ENCODE data around the gene TUBGCP2. TPM values are rescaled to one million over a fixed set of nuclear protein-coding genes. Genes with fewer than 3 reads are reported as not detected.

Gene TUBGCP2
- total RNA-seq, 1 donor from 2014 or later = 53.2 TPM

GRCh38 chr10:133339708-133340380 lies 31.2 kb upstream of the TUBGCP2 start:
- Mint-ChIP-seq H3K9me3 (ENCODE audit: low read depth) (peaks cover 5% of the 10 kb centered on the region), H3K36me3 (ENCODE audit: low read depth) (no peaks in the 10 kb centered on the region), H3K27me3 (ENCODE audit: low read depth) (peaks cover 8% of the 10 kb centered on the region), H3K4me3 (ENCODE audit: unreplicated experiment) (no peak overlapping the region), H3K27ac (ENCODE audit: unreplicated experiment) (no peak overlapping the region), H3K4me1 (ENCODE audit: low read depth) (peaks cover under 1% of the 10 kb centered on the region)
- TF ChIP-seq, protein P1, sequence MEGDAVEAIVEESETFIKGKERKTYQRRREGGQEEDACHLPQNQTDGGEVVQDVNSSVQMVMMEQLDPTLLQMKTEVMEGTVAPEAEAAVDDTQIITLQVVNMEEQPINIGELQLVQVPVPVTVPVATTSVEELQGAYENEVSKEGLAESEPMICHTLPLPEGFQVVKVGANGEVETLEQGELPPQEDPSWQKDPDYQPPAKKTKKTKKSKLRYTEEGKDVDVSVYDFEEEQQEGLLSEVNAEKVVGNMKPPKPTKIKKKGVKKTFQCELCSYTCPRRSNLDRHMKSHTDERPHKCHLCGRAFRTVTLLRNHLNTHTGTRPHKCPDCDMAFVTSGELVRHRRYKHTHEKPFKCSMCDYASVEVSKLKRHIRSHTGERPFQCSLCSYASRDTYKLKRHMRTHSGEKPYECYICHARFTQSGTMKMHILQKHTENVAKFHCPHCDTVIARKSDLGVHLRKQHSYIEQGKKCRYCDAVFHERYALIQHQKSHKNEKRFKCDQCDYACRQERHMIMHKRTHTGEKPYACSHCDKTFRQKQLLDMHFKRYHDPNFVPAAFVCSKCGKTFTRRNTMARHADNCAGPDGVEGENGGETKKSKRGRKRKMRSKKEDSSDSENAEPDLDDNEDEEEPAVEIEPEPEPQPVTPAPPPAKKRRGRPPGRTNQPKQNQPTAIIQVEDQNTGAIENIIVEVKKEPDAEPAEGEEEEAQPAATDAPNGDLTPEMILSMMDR (IDR thresholded peaks at IDR 0.05) = no peak
- DNase-seq (ENCODE audit: low spot score) = peak; percentile 77

DNA sequence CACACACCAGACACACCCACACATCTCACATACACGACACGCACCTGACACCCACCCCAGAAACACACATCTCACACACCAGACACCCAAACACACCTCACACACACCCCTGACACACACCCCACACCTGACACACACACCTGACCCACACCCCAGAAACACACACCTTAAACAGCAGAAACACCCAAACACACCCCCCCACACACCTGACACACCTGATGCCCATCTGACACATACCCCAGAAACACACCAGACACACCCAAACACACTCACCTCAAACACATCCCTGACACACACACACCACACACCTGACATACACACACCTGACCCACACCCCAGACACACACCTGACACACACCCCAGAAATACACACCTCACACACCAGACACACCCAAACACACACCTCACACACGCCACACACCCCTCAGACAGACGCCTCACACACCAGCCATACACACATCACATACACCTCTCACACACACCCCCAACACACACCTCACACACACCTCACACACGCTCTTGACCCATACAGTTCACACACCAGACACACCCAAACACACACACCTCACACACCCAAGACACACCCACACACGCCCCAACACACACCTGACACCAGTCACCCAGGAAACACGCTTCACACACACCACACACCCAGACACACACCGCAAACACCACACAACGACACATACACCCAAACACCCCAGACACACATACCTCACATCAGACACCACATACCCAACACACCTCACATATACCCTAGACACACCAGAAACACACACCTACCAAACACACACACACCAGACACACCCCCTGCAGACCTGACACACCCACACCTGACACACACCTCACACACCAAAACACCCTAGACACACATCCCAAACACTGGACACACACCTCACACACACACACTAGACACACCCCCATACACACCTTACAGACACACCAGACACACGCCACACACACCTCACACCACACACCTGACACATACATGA lies 29.7 kb upstream of the TUBGCP2 start:
- Mint-ChIP-seq H3K9me3 (ENCODE audit: low read depth) (peaks cover 5% of the 10 kb centered on the region), H3K27me3 (ENCODE audit: low read depth) (peaks cover 15% of the 10 kb centered on the region), H3K4me1 (ENCODE audit: low read depth) (peaks cover 3% of the 10 kb centered on the region), H3K36me3 (ENCODE audit: low read depth) (no peaks in the 10 kb centered on the region), H3K4me3 (ENCODE audit: unreplicated experiment) (no peak overlapping the region), H3K27ac (ENCODE audit: unreplicated experiment) (no peak overlapping the region)
- TF ChIP-seq, protein P1 (IDR thresholded peaks at IDR 0.05) = no peak
- DNase-seq (ENCODE audit: low spot score) = no peak

- TF ChIP-seq, protein P1 (IDR thresholded peaks at IDR 0.05) = no peak
- Mint-ChIP-seq H3K27me3 (ENCODE audit: low read depth) (peaks cover 23% of the 10 kb centered on the region), H3K4me1 (ENCODE audit: low read depth) (peaks cover 3% of the 10 kb centered on the region), H3K27ac (ENCODE audit: unreplicated experiment) (no peak overlapping the region), H3K9me3 (ENCODE audit: low read depth) (peaks cover 5% of the 10 kb centered on the region), H3K4me3 (ENCODE audit: unreplicated experiment) (no peak overlapping the region), H3K36me3 (ENCODE audit: low read depth) (no peaks in the 10 kb centered on the region)
- DNase-seq (ENCODE audit: low spot score) = no peak
Observed at GRCh38 chr10:133337370-133337725, 28.7 kb upstream of the TUBGCP2 start.

DNA sequence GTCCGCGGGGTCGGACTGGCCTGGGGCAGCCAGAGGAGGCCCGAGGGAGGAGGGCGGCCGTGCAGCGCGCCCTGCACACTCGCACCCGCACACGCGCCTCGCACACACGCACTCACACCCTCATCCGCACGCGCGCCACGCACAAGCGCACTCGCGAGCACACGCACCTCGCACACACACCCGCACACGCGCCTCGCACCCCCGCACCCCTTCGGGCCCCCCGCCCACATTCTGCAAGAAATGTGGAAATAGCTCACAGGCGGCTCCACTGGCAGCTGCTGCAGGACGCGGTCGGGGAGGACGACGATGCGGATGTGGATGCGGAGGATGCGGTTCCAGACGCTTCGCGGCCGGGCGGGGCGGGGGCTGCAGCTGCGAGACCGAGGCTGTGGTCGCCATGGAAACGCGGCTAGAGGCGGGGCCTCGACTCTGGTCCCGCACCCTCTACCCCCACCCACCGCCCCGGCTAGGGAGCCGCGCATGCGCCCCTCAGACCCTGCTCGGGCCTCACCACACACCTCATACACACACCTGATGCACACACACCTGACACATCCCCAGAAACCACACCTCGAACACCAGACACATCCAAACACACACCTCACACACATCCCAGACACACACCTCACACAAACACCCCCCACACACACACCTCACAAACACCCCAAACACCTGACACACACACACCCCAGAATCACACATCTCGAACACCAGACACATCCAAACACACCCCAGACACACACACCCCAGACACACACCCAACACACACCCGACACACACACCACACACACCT lies 28.1 kb upstream of the TUBGCP2 start, which contains the start of gene CALY:
Gene CALY, minus strand, starts transcription at position 320 of the 793 bp plus-strand sequence. CDS start 7,907 bp downstream, outside the sequence.
- H3K27ac Mint-ChIP-seq (ENCODE audit: unreplicated experiment) = no peak within 1 kb of the TSS
- peak within 1 kb of the TSS; percentile 70 for H3K4me3 Mint-ChIP-seq (ENCODE audit: unreplicated experiment)
- DNase-seq (ENCODE audit: low spot score) = no peak
- peaks cover 3% of the 10 kb centered on the region for H3K4me1 Mint-ChIP-seq (ENCODE audit: low read depth)
- H3K9me3 Mint-ChIP-seq (ENCODE audit: low read depth) = peaks cover 3% of the 10 kb centered on the region
- TF ChIP-seq, protein P1 (IDR thresholded peaks at IDR 0.05) = no peak
- H3K27me3 Mint-ChIP-seq (ENCODE audit: low read depth) = peaks cover 26% of the 10 kb centered on the region
- H3K36me3 Mint-ChIP-seq (ENCODE audit: low read depth) = no peaks in the 10 kb centered on the region

Measured in chondrocyte (in vitro differentiated cells).